HepG2 (cell line): ENCODE measurements around the gene CABP2. TPM values are rescaled to one million over a fixed set of nuclear protein-coding genes. Genes with fewer than 3 reads are reported as not detected.
A peak's percentile ranks its signal among the peaks of the same experiment; 100 is the strongest.

Source experiments
- AGO1 ChIP-seq: fragments of 200-400 bp; formaldehyde crosslinking; IDR thresholded peaks from 2 replicates; pipeline ENCODE4 v1.6.1; 2017; ENCODE audit warnings: mild to moderate bottlenecking, low read depth, low read length, moderate library complexity; ENCODE audit not compliant: poor library complexity, severe bottlenecking
- ARNT ChIP-seq: fragments of 450-650 bp; IDR thresholded peaks from 2 replicates; pipeline ENCODE4 v1.6.1; 2017
- ATM ChIP-seq: fragments of 450-650 bp; IDR thresholded peaks from 2 replicates; pipeline ENCODE4 v1.7.1; 2017; ENCODE audit warnings: mild to moderate bottlenecking, borderline replicate concordance
- DMAP1 ChIP-seq: IDR thresholded peaks from 2 replicates; pipeline ENCODE4 v1.6.1; 2016
- NCOA1 ChIP-seq: sonication (generic); formaldehyde crosslinking; IDR thresholded peaks from 2 replicates; pipeline ENCODE4 v1.9.0; 2021; ENCODE audit warnings: missing genetic modification reagents
- NFRKB ChIP-seq: fragments of 450-650 bp; IDR thresholded peaks from 2 replicates; pipeline ENCODE4 v1.6.1; 2017
- NPAS2 ChIP-seq: sonication (generic); formaldehyde crosslinking; IDR thresholded peaks from 2 replicates; pipeline ENCODE4 v1.8.0; 2022; ENCODE audit warnings: mild to moderate bottlenecking, missing genetic modification reagents, borderline replicate concordance
- NR2C2 ChIP-seq: sonication (generic); formaldehyde crosslinking; IDR thresholded peaks from 2 replicates; pipeline ENCODE4 v1.4.0; 2020; ENCODE audit warnings: missing genetic modification reagents, mild to moderate bottlenecking, moderate library complexity, borderline replicate concordance
- PREB ChIP-seq: sonication (generic); formaldehyde crosslinking; IDR thresholded peaks from 2 replicates; pipeline ENCODE4 v1.4.0; 2020; ENCODE audit warnings: missing genetic modification reagents
- PRPF4 ChIP-seq: fragments of 200-400 bp; formaldehyde crosslinking; IDR thresholded peaks from 2 replicates; pipeline ENCODE4 v1.6.1; 2016; ENCODE audit warnings: low read length, low read depth; ENCODE audit not compliant: poor library complexity, severe bottlenecking
- RCOR2 ChIP-seq: IDR thresholded peaks from 2 replicates; pipeline ENCODE4 v1.6.1; 2016; ENCODE audit warnings: missing biosample characterization, missing genetic modification reagents
- RFXAP ChIP-seq: sonication (generic); formaldehyde crosslinking; IDR thresholded peaks from 2 replicates; pipeline ENCODE4 v1.4.0; 2020; ENCODE audit warnings: missing genetic modification reagents, borderline replicate concordance
- RNF2 ChIP-seq: fragments of 450-650 bp; conservative IDR thresholded peaks from 2 replicates; pipeline ENCODE4 v1.6.1; 2016; ENCODE audit warnings: low read depth
- SIN3A ChIP-seq: IDR thresholded peaks from 2 replicates; pipeline ENCODE4 v1.6.1; 2011; ENCODE audit warnings: low read depth, mild to moderate bottlenecking, control low read depth, low read length, borderline replicate concordance
- SIN3B ChIP-seq: fragments of 150-350 bp; IDR thresholded peaks from 2 replicates; pipeline ENCODE4 v1.6.1; 2014; ENCODE audit warnings: low read length
- SPEN ChIP-seq: sonication (generic); formaldehyde crosslinking; IDR thresholded peaks from 2 replicates; pipeline ENCODE4 v1.5.1; 2020; ENCODE audit warnings: low read depth, mild to moderate bottlenecking, missing genetic modification reagents
- ZFP90 ChIP-seq: sonication (generic); formaldehyde crosslinking; IDR thresholded peaks from 2 replicates; pipeline ENCODE4 v1.8.0; 2022; ENCODE audit warnings: missing genetic modification reagents, mild to moderate bottlenecking, inconsistent platforms, borderline replicate concordance
- ZNF276 ChIP-seq: sonication (generic); formaldehyde crosslinking; IDR thresholded peaks from 2 replicates; pipeline ENCODE4 v1.4.0; 2020; ENCODE audit warnings: mild to moderate bottlenecking, low read depth, missing genetic modification reagents
- ZNF614 ChIP-seq: IDR thresholded peaks from 2 replicates; pipeline ENCODE4 v1.6.1; 2018; ENCODE audit warnings: missing biosample characterization, missing genetic modification reagents, inconsistent platforms, borderline replicate concordance
- polyA plus RNA-seq, 8 experiments: library from polyadenylated mRNA; depleted of rRNA in 3 of 8; stranded (reverse) in 7 of 8; unstranded in 1 of 8; fragments of >200 nt; fragmentation: Illumina TruSeq in 4 of 8; extraction: Trizol in 4 of 8; gene quantifications; 2 replicates each; pipeline versions ENCODE4 v1.2.1 to v1.2.3, GENCODE V29; 2011 to 2016; ENCODE audit warnings: low read depth in 4 of 8, missing spikeins in 1 of 8, mixed read lengths in 1 of 8; ENCODE audit not compliant: insufficient read depth in 1 of 8
- total RNA-seq, 5 experiments: library from RNA; depleted of rRNA; stranded (reverse); fragments of >200 nt; fragmentation: Illumina TruSeq; extraction: Trizol; gene quantifications; 2 replicates each; pipeline ENCODE4 v1.2.3, GENCODE V29; 2016; ENCODE audit warnings: low read depth in 1 of 5
- TF ChIP-seq, protein P1 (sequence below): sonication (generic); formaldehyde crosslinking; IDR thresholded peaks from 2 replicates; pipeline ENCODE4 v1.4.0; 2020; ENCODE audit warnings: missing genetic modification reagents, borderline replicate concordance
- TF ChIP-seq, protein P2 (sequence below): sonication (generic); formaldehyde crosslinking; IDR thresholded peaks from 2 replicates; pipeline ENCODE4 v1.8.0; 2022; ENCODE audit warnings: mild to moderate bottlenecking, missing genetic modification reagents, moderate library complexity

The CABP2 gene
- total and polyA plus RNA-seq, 2 of the 13 experiments (the other 11 are each of a cell fraction or from before 2014, with no cell fraction given) = not detected

- TF ChIP-seq ZFP90 (CRISPR knock-in tag) = peak; percentile 97
- peak; percentile 93; the same call in 1 of the 2 replicates for TF ChIP-seq ZNF614 (CRISPR knock-in tag)
- TF ChIP-seq RNF2 = peak; percentile 100
- TF ChIP-seq RCOR2 (CRISPR knock-in tag) = peak; percentile 68; the same call in 1 of the 2 replicates
- TF ChIP-seq PRPF4 = no peak
- TF ChIP-seq SPEN (CRISPR knock-in tag) = peak; percentile 90
- 0 out of 2 replicates have a peak, but pooled peaks have one; percentile 50 for TF ChIP-seq NCOA1
- TF ChIP-seq ATM = no peak
- no peak for TF ChIP-seq ARNT
- TF ChIP-seq, protein P1, sequence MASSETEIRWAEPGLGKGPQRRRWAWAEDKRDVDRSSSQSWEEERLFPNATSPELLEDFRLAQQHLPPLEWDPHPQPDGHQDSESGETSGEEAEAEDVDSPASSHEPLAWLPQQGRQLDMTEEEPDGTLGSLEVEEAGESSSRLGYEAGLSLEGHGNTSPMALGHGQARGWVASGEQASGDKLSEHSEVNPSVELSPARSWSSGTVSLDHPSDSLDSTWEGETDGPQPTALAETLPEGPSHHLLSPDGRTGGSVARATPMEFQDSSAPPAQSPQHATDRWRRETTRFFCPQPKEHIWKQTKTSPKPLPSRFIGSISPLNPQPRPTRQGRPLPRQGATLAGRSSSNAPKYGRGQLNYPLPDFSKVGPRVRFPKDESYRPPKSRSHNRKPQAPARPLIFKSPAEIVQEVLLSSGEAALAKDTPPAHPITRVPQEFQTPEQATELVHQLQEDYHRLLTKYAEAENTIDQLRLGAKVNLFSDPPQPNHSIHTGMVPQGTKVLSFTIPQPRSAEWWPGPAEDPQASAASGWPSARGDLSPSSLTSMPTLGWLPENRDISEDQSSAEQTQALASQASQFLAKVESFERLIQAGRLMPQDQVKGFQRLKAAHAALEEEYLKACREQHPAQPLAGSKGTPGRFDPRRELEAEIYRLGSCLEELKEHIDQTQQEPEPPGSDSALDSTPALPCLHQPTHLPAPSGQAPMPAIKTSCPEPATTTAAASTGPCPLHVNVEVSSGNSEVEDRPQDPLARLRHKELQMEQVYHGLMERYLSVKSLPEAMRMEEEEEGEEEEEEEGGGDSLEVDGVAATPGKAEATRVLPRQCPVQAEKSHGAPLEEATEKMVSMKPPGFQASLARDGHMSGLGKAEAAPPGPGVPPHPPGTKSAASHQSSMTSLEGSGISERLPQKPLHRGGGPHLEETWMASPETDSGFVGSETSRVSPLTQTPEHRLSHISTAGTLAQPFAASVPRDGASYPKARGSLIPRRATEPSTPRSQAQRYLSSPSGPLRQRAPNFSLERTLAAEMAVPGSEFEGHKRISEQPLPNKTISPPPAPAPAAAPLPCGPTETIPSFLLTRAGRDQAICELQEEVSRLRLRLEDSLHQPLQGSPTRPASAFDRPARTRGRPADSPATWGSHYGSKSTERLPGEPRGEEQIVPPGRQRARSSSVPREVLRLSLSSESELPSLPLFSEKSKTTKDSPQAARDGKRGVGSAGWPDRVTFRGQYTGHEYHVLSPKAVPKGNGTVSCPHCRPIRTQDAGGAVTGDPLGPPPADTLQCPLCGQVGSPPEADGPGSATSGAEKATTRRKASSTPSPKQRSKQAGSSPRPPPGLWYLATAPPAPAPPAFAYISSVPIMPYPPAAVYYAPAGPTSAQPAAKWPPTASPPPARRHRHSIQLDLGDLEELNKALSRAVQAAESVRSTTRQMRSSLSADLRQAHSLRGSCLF (CRISPR knock-in tag) = peak; percentile 90; the same call in 1 of the 2 replicates
- TF ChIP-seq AGO1 = no peak
- peak; percentile 87 for TF ChIP-seq DMAP1 (CRISPR knock-in tag)
- TF ChIP-seq NFRKB = 0 out of 2 replicates have a peak, but pooled peaks have one; percentile 4
- TF ChIP-seq SIN3B = peak; percentile 78
- peak; percentile 77 for TF ChIP-seq NR2C2 (CRISPR knock-in tag)
- TF ChIP-seq NPAS2 (CRISPR knock-in tag) = no peak
- peak; percentile 98 for TF ChIP-seq ZNF276
- TF ChIP-seq SIN3A = peak; percentile 9; the same call in 1 of the 2 replicates
- TF ChIP-seq, protein P2, sequence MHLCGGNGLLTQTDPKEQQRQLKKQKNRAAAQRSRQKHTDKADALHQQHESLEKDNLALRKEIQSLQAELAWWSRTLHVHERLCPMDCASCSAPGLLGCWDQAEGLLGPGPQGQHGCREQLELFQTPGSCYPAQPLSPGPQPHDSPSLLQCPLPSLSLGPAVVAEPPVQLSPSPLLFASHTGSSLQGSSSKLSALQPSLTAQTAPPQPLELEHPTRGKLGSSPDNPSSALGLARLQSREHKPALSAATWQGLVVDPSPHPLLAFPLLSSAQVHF (CRISPR knock-in tag) = peak; percentile 89
- no peak for TF ChIP-seq PREB (CRISPR knock-in tag)
- TF ChIP-seq RFXAP (CRISPR knock-in tag) = peak; percentile 85
Observed at GRCh38 chr11:67482827-67483798, 40.1 kb downstream of the CABP2 start, which contains the start of gene AIP (continued).
